WTC11 (cell line): ENCODE data around the gene LMAN2. TPM values are rescaled to one million over a fixed set of nuclear protein-coding genes. Genes with fewer than 3 reads are reported as not detected.

Experiments
- ATAC-seq: fragments of 200-7000 bp; cut with Tn5 transposase; 2 replicates; pipeline ENCODE4 v1.10.0; 2021; ENCODE audit warnings: mild to moderate bottlenecking, moderate library complexity
- CTCF ChIA-PET: fragments of 300-600 bp; sonication (Branson Sonifier 250); formaldehyde crosslinking; loops from one replicate; lab custom pipeline; 2021; ENCODE audit warnings: antibody characterized with exemption; lab: Charles Lee
- POLR2A ChIA-PET: fragments of 350-600 bp; sonication (Branson Sonifier 250); formaldehyde crosslinking; loops from one replicate; lab custom pipeline; 2021; ENCODE audit warnings: antibody characterized with exemption; lab: Charles Lee
- DNase-seq: peaks from one replicate; pipeline ENCODE4 v3.0.0; 2021; ENCODE audit warnings: low spot score
- H3K27ac Mint-ChIP-seq: 2 replicates; pipeline ENCODE4 v1.8.0; 2021; ENCODE audit warnings: mixed read lengths
- H3K27me3 Mint-ChIP-seq: 2 replicates; pipeline ENCODE4 v1.8.0; 2021; ENCODE audit warnings: low read depth, mild to moderate bottlenecking, moderate library complexity, mixed read lengths
- H3K36me3 Mint-ChIP-seq: 2 replicates; pipeline ENCODE4 v1.8.0; 2021; ENCODE audit warnings: mixed read lengths
- H3K4me1 Mint-ChIP-seq: 2 replicates; pipeline ENCODE4 v1.8.0; 2022; ENCODE audit warnings: mixed read lengths
- H3K4me3 Mint-ChIP-seq: 2 replicates; pipeline ENCODE4 v1.8.0; 2021; ENCODE audit warnings: mild to moderate bottlenecking, moderate library complexity, mixed read lengths
- H3K9me3 Mint-ChIP-seq: 2 replicates; pipeline ENCODE4 v1.8.0; 2021; ENCODE audit warnings: mixed read lengths
- ATF1 ChIP-seq: sonication (generic); formaldehyde crosslinking; IDR thresholded peaks from 2 replicates; pipeline ENCODE4 v1.8.1; 2023; ENCODE audit warnings: mild to moderate bottlenecking, moderate library complexity, missing genetic modification reagents
- CREB1 ChIP-seq: sonication (generic); formaldehyde crosslinking; IDR thresholded peaks from 2 replicates; pipeline ENCODE4 v1.8.0; 2023; ENCODE audit warnings: mild to moderate bottlenecking, missing genetic modification reagents
- FOXJ3 ChIP-seq: sonication (generic); formaldehyde crosslinking; IDR thresholded peaks from 2 replicates; pipeline ENCODE4 v1.9.0; 2021; ENCODE audit warnings: missing genetic modification reagents, mild to moderate bottlenecking, borderline replicate concordance
- JAZF1 ChIP-seq: fragments of 250-450 bp; sonication (Bioruptor Pico); IDR thresholded peaks from 2 replicates; pipeline ENCODE4 v1.9.0; 2021; ENCODE audit warnings: moderate library complexity, mild to moderate bottlenecking, inconsistent platforms
- SOX15 ChIP-seq: fragments of 250-450 bp; sonication (Bioruptor Pico); IDR thresholded peaks from 2 replicates; pipeline ENCODE4 v1.9.0; 2021; ENCODE audit warnings: mild to moderate bottlenecking
- ZNF138 ChIP-seq: sonication (generic); formaldehyde crosslinking; conservative IDR thresholded peaks from 2 replicates; pipeline ENCODE4 v1.8.1; 2022; ENCODE audit warnings: mild to moderate bottlenecking, moderate library complexity, missing genetic modification reagents
- total RNA-seq: library from RNA; stranded (reverse); gene quantifications from 3 replicates; pipeline ENCODE4 v1.2.3, GENCODE V29; 2021
- TF ChIP-seq, protein P1 (sequence below): fragments of 250-450 bp; sonication (Bioruptor Pico); IDR thresholded peaks from 2 replicates; pipeline ENCODE4 v1.9.0; 2021; ENCODE audit warnings: mild to moderate bottlenecking
- TF ChIP-seq, protein P2 (sequence below): fragments of 250-450 bp; sonication (Bioruptor Pico); IDR thresholded peaks from 2 replicates; pipeline ENCODE4 v2.1.2; 2022; ENCODE audit warnings: mild to moderate bottlenecking, moderate library complexity
- TF ChIP-seq, protein P3 (sequence below): sonication (generic); formaldehyde crosslinking; IDR thresholded peaks from 2 replicates; pipeline ENCODE4 v1.8.0; 2022; ENCODE audit warnings: missing genetic modification reagents
- TF ChIP-seq, protein P4 (sequence below): fragments of 250-450 bp; sonication (Bioruptor Pico); IDR thresholded peaks from 2 replicates; pipeline ENCODE4 v1.9.0; 2021; ENCODE audit warnings: mild to moderate bottlenecking
- TF ChIP-seq, protein P5 (sequence below): sonication (generic); formaldehyde crosslinking; IDR thresholded peaks from 2 replicates; pipeline ENCODE4 v1.8.1; 2022; ENCODE audit warnings: low read depth, missing genetic modification reagents, borderline replicate concordance
- TF ChIP-seq, protein P6 (sequence below): sonication (generic); formaldehyde crosslinking; IDR thresholded peaks from 2 replicates; pipeline ENCODE4 v1.8.1; 2022; ENCODE audit warnings: low read depth, mild to moderate bottlenecking, moderate library complexity, missing genetic modification reagents, borderline replicate concordance
- TF ChIP-seq, protein P7 (sequence below): sonication (generic); formaldehyde crosslinking; IDR thresholded peaks from 2 replicates; pipeline ENCODE4 v1.8.0; 2022; ENCODE audit warnings: mild to moderate bottlenecking, missing genetic modification reagents
- TF ChIP-seq, protein P8 (sequence below): sonication (generic); formaldehyde crosslinking; IDR thresholded peaks from 2 replicates; pipeline ENCODE4 v1.8.0; 2023; ENCODE audit warnings: mild to moderate bottlenecking, missing genetic modification reagents

The LMAN2 gene
- total RNA-seq, 1 experiment from 2014 or later, result 162 TPM

DNA sequence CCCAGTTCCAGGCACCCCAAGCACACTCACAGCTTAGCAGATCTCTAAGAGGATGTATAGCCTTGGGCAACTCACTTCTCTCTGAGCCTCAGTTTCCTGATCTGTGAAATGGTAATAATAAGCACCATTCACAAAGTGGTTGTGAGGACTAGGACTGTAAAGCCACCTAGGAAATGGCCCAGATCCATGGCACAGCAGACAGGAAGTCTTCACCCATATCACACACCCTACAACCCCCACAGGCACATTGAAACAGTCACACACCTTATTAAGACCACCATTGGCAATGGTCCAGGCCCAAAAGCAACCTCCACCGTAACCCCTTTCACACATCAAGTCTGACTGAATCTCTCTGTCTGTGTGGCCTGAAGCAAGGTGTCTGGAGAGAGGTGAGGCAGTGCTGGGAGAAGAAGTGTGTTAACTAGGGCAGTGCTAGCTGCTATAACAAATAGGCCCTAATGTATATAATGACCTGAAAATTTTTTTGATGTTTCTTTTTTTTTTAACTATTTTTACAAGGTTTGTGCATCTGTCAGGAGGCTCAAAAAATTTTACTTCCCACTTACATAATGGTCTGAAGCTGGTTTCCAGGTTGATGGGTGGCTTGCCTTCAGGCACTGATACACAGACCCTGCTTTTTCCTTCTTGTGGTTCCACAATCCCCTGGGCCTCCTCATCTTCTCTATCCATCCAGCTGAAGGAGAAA is 3.8 kb upstream of the LMAN2 start:
- peaks cover 14% of the 10 kb centered on the region for H3K9me3 Mint-ChIP-seq
- ATAC-seq (no peak), DNase-seq (no peak)
- H3K27me3 Mint-ChIP-seq, result peaks cover 28% of the 10 kb centered on the region
- ChIA-PET CTCF (interaction anchor here (0.9 to 1.4 kb wide), 4 partner anchors 15 to 269 kb away, joined by 3 to 6 read pairs (median 4); no protein-coding TSS in a partner anchor), POLR2A (no interaction called here)
- H3K36me3 Mint-ChIP-seq, result no peaks in the 10 kb centered on the region
- H3K4me3 Mint-ChIP-seq, result no peak overlapping the region
- peaks cover 10% of the 10 kb centered on the region for H3K4me1 Mint-ChIP-seq
- TF ChIP-seq, protein P1, sequence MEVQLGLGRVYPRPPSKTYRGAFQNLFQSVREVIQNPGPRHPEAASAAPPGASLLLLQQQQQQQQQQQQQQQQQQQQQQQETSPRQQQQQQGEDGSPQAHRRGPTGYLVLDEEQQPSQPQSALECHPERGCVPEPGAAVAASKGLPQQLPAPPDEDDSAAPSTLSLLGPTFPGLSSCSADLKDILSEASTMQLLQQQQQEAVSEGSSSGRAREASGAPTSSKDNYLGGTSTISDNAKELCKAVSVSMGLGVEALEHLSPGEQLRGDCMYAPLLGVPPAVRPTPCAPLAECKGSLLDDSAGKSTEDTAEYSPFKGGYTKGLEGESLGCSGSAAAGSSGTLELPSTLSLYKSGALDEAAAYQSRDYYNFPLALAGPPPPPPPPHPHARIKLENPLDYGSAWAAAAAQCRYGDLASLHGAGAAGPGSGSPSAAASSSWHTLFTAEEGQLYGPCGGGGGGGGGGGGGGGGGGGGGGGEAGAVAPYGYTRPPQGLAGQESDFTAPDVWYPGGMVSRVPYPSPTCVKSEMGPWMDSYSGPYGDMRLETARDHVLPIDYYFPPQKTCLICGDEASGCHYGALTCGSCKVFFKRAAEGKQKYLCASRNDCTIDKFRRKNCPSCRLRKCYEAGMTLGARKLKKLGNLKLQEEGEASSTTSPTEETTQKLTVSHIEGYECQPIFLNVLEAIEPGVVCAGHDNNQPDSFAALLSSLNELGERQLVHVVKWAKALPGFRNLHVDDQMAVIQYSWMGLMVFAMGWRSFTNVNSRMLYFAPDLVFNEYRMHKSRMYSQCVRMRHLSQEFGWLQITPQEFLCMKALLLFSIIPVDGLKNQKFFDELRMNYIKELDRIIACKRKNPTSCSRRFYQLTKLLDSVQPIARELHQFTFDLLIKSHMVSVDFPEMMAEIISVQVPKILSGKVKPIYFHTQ (CRISPR knock-in tag), result no peak
- TF ChIP-seq JAZF1 (CRISPR knock-in tag) (no peak), CREB1 (CRISPR knock-in tag) (no peak)
- TF ChIP-seq, protein P2, sequence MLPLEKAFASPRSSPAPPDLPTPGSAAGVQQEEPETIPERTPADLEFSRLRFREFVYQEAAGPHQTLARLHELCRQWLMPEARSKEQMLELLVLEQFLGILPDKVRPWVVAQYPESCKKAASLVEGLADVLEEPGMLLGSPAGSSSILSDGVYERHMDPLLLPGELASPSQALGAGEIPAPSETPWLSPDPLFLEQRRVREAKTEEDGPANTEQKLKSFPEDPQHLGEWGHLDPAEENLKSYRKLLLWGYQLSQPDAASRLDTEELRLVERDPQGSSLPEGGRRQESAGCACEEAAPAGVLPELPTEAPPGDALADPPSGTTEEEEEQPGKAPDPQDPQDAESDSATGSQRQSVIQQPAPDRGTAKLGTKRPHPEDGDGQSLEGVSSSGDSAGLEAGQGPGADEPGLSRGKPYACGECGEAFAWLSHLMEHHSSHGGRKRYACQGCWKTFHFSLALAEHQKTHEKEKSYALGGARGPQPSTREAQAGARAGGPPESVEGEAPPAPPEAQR (CRISPR knock-in tag), result no peak
- H3K27ac Mint-ChIP-seq, result no peak overlapping the region

DNA sequence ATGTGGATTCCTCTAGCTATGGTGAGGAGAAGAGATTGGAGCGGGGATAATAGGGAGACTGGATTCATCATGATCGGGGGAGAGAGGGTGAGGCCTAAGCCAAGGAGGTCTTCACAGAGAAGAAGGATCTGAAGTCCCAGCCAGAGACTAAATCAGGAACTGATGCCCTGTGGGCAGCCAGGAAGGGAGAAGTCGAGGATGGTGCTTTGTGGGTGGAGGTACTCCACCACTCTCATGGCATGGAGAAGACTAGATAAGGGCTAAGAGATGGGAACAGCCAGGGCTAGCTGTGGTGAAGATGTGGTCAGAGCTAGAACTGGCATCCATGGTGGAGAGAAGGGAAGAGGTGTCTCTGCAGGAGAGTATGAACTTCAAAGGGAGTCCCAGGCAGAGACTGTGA is 3.2 kb upstream of the LMAN2 start:
- ChIA-PET CTCF (interaction anchor here (0.8 to 4.7 kb wide), 3 partner anchors 36 to 45 kb away, joined by 3 to 25 read pairs (median 3); no protein-coding TSS in a partner anchor), POLR2A (no interaction called here)
- Mint-ChIP-seq H3K9me3 (peaks cover 14% of the 10 kb centered on the region), H3K27me3 (peaks cover 28% of the 10 kb centered on the region), H3K4me1 (peaks cover 16% of the 10 kb centered on the region), H3K4me3 (no peak overlapping the region), H3K36me3 (peaks cover 3% of the 10 kb centered on the region), H3K27ac (no peak overlapping the region)
- no peak for DNase-seq
- no peak for ATAC-seq
- TF ChIP-seq ATF1 (no peak), FOXJ3 (CRISPR knock-in tag) (no peak), ZNF138 (CRISPR knock-in tag) (no peak), SOX15 (CRISPR knock-in tag) (no peak)
- TF ChIP-seq, protein P3, sequence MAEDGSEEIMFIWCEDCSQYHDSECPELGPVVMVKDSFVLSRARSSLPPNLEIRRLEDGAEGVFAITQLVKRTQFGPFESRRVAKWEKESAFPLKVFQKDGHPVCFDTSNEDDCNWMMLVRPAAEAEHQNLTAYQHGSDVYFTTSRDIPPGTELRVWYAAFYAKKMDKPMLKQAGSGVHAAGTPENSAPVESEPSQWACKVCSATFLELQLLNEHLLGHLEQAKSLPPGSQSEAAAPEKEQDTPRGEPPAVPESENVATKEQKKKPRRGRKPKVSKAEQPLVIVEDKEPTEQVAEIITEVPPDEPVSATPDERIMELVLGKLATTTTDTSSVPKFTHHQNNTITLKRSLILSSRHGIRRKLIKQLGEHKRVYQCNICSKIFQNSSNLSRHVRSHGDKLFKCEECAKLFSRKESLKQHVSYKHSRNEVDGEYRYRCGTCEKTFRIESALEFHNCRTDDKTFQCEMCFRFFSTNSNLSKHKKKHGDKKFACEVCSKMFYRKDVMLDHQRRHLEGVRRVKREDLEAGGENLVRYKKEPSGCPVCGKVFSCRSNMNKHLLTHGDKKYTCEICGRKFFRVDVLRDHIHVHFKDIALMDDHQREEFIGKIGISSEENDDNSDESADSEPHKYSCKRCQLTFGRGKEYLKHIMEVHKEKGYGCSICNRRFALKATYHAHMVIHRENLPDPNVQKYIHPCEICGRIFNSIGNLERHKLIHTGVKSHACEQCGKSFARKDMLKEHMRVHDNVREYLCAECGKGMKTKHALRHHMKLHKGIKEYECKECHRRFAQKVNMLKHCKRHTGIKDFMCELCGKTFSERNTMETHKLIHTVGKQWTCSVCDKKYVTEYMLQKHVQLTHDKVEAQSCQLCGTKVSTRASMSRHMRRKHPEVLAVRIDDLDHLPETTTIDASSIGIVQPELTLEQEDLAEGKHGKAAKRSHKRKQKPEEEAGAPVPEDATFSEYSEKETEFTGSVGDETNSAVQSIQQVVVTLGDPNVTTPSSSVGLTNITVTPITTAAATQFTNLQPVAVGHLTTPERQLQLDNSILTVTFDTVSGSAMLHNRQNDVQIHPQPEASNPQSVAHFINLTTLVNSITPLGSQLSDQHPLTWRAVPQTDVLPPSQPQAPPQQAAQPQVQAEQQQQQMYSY (CRISPR knock-in tag), result no peak
- TF ChIP-seq, protein P4, sequence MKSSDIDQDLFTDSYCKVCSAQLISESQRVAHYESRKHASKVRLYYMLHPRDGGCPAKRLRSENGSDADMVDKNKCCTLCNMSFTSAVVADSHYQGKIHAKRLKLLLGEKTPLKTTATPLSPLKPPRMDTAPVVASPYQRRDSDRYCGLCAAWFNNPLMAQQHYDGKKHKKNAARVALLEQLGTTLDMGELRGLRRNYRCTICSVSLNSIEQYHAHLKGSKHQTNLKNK (CRISPR knock-in tag), result no peak
- TF ChIP-seq, protein P5, sequence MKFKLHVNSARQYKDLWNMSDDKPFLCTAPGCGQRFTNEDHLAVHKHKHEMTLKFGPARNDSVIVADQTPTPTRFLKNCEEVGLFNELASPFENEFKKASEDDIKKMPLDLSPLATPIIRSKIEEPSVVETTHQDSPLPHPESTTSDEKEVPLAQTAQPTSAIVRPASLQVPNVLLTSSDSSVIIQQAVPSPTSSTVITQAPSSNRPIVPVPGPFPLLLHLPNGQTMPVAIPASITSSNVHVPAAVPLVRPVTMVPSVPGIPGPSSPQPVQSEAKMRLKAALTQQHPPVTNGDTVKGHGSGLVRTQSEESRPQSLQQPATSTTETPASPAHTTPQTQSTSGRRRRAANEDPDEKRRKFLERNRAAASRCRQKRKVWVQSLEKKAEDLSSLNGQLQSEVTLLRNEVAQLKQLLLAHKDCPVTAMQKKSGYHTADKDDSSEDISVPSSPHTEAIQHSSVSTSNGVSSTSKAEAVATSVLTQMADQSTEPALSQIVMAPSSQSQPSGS (CRISPR knock-in tag), result no peak
- TF ChIP-seq, protein P6, sequence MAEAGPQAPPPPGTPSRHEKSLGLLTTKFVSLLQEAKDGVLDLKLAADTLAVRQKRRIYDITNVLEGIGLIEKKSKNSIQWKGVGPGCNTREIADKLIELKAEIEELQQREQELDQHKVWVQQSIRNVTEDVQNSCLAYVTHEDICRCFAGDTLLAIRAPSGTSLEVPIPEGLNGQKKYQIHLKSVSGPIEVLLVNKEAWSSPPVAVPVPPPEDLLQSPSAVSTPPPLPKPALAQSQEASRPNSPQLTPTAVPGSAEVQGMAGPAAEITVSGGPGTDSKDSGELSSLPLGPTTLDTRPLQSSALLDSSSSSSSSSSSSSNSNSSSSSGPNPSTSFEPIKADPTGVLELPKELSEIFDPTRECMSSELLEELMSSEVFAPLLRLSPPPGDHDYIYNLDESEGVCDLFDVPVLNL (CRISPR knock-in tag), result no peak
- TF ChIP-seq, protein P7, sequence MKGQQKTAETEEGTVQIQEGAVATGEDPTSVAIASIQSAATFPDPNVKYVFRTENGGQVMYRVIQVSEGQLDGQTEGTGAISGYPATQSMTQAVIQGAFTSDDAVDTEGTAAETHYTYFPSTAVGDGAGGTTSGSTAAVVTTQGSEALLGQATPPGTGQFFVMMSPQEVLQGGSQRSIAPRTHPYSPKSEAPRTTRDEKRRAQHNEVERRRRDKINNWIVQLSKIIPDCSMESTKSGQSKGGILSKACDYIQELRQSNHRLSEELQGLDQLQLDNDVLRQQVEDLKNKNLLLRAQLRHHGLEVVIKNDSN (CRISPR knock-in tag), result no peak
- TF ChIP-seq, protein P8, sequence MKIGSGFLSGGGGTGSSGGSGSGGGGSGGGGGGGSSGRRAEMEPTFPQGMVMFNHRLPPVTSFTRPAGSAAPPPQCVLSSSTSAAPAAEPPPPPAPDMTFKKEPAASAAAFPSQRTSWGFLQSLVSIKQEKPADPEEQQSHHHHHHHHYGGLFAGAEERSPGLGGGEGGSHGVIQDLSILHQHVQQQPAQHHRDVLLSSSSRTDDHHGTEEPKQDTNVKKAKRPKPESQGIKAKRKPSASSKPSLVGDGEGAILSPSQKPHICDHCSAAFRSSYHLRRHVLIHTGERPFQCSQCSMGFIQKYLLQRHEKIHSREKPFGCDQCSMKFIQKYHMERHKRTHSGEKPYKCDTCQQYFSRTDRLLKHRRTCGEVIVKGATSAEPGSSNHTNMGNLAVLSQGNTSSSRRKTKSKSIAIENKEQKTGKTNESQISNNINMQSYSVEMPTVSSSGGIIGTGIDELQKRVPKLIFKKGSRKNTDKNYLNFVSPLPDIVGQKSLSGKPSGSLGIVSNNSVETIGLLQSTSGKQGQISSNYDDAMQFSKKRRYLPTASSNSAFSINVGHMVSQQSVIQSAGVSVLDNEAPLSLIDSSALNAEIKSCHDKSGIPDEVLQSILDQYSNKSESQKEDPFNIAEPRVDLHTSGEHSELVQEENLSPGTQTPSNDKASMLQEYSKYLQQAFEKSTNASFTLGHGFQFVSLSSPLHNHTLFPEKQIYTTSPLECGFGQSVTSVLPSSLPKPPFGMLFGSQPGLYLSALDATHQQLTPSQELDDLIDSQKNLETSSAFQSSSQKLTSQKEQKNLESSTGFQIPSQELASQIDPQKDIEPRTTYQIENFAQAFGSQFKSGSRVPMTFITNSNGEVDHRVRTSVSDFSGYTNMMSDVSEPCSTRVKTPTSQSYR (CRISPR knock-in tag), result no peak
